BLaER1 (cell line): ENCODE data around the gene DCDC2.

Experiments
- H3K27ac ChIP-seq: shearing (Covaris generic); formaldehyde crosslinking; 2 replicates; pipeline ENCODE4 v1.8.1; 2022
- H3K27me3 ChIP-seq: shearing (Covaris generic); formaldehyde crosslinking; 2 replicates; pipeline ENCODE4 v1.8.1; 2022
- H3K36me3 ChIP-seq: shearing (Covaris generic); formaldehyde crosslinking; 2 replicates; pipeline ENCODE4 v1.8.1; 2022
- H3K4me1 ChIP-seq: shearing (Covaris generic); formaldehyde crosslinking; 2 replicates; pipeline ENCODE4 v1.8.1; 2022
- H3K4me2 ChIP-seq: shearing (Covaris generic); formaldehyde crosslinking; 2 replicates; pipeline ENCODE4 v1.8.1; 2022
- H3K4me3 ChIP-seq: shearing (Covaris generic); formaldehyde crosslinking; 2 replicates; pipeline ENCODE4 v1.8.1; 2022
- H3K9ac ChIP-seq: shearing (Covaris generic); formaldehyde crosslinking; 2 replicates; pipeline ENCODE4 v1.8.1; 2022
- H3K9me3 ChIP-seq: shearing (Covaris generic); formaldehyde crosslinking; 2 replicates; pipeline ENCODE4 v1.8.1; 2022
- H4K20me1 ChIP-seq: shearing (Covaris generic); formaldehyde crosslinking; 2 replicates; pipeline ENCODE4 v1.8.1; 2022
- Cebpa-rat ChIP-seq: shearing (Covaris generic); IDR thresholded peaks from 2 replicates; pipeline ENCODE4 v1.8.1; 2022

DCDC2 gene

GRCh38 chr6:24195836-24196597 lies 161.8 kb downstream of the DCDC2 start:
- no peaks in the 10 kb centered on the region for H3K36me3 ChIP-seq
- H3K4me1 ChIP-seq = 0 out of 2 replicates have a peak, but pooled peaks cover 5% of the 10 kb centered on the region

GRCh38 chr6:24194978-24195700 lies 162.7 kb downstream of the DCDC2 start:
- Histone ChIP-seq H3K9ac (no peak overlapping the region), H3K4me3 (no peak overlapping the region), H3K4me2 (no peak overlapping the region), H3K27ac (no peak overlapping the region), H4K20me1 (no peaks in the 10 kb centered on the region), H3K36me3 (no peaks in the 10 kb centered on the region), H3K27me3 (no peaks in the 10 kb centered on the region), H3K9me3 (0 out of 2 replicates have a peak, but pooled peaks cover 4% of the 10 kb centered on the region), H3K4me1 (0 out of 2 replicates have a peak, but pooled peaks cover 5% of the 10 kb centered on the region)
- no peak for TF ChIP-seq Cebpa-rat

More at GRCh38 chr6:24195836-24196597, 161.8 kb downstream of the DCDC2 start:
- Histone ChIP-seq H3K9me3 (0 out of 2 replicates have a peak, but pooled peaks cover 6% of the 10 kb centered on the region), H3K9ac (no peak overlapping the region), H3K27ac (no peak overlapping the region), H3K27me3 (no peaks in the 10 kb centered on the region), H3K4me2 (no peak overlapping the region), H3K4me3 (no peak overlapping the region), H4K20me1 (no peaks in the 10 kb centered on the region)
- TF ChIP-seq Cebpa-rat = no peak

- no peak overlapping the region for H3K4me2 ChIP-seq
- no peak for TF ChIP-seq Cebpa-rat
- H3K9ac ChIP-seq = no peak overlapping the region
- no peak overlapping the region for H3K4me3 ChIP-seq
- no peaks in the 10 kb centered on the region for H4K20me1 ChIP-seq
- H3K9me3 ChIP-seq = no peaks in the 10 kb centered on the region
- H3K27ac ChIP-seq = no peak overlapping the region
- 0 out of 2 replicates have a peak, but pooled peaks cover 5% of the 10 kb centered on the region for H3K4me1 ChIP-seq
- no peaks in the 10 kb centered on the region for H3K27me3 ChIP-seq
- H3K36me3 ChIP-seq = no peaks in the 10 kb centered on the region
Observed at GRCh38 chr6:24193364-24193763, 164.5 kb downstream of the DCDC2 start.

- Histone ChIP-seq H3K27ac (no peak overlapping the region), H4K20me1 (no peaks in the 10 kb centered on the region), H3K4me2 (no peak overlapping the region), H3K27me3 (no peaks in the 10 kb centered on the region), H3K9me3 (no peaks in the 10 kb centered on the region), H3K9ac (no peak overlapping the region), H3K4me3 (no peak overlapping the region), H3K36me3 (no peaks in the 10 kb centered on the region), H3K4me1 (0 out of 2 replicates have a peak, but pooled peaks cover 5% of the 10 kb centered on the region)
- TF ChIP-seq Cebpa-rat = no peak
Observed at GRCh38 chr6:24191346-24191745, 166.5 kb downstream of the DCDC2 start.

DNA sequence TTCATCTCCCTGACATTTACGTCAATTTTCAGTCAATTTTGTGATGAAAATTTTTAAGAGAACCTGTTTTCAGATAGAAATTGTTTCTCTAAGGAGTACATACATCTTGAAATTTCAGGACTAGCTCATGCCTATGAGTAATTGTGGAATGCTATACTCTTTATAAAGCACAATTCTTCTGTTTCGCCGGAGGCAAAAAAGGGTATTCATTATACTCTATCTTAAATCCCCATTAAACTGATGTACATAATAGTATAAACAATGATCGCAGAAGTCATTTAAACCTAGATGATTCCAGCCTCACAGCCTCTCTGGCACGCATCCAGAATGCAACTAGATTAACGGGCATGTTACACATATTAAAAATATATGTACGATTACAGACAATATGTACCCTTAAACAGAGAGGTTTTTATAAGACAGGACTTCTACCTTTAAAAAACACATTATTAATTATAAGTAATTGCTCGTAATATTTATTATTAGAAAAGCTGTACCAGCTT lies 169.2 kb downstream of the DCDC2 start:
- no peak for TF ChIP-seq Cebpa-rat
- Histone ChIP-seq H3K9me3 (no peaks in the 10 kb centered on the region), H3K27me3 (no peaks in the 10 kb centered on the region), H4K20me1 (no peaks in the 10 kb centered on the region), H3K4me3 (no peak overlapping the region), H3K36me3 (no peaks in the 10 kb centered on the region), H3K4me2 (no peak overlapping the region), H3K9ac (no peak overlapping the region), H3K27ac (no peak overlapping the region), H3K4me1 (0 out of 2 replicates have a peak, but pooled peaks cover 5% of the 10 kb centered on the region)

- 0 out of 2 replicates have a peak, but pooled peaks cover 5% of the 10 kb centered on the region for H3K4me1 ChIP-seq
- no peaks in the 10 kb centered on the region for H3K36me3 ChIP-seq
- H3K27me3 ChIP-seq = no peaks in the 10 kb centered on the region
- TF ChIP-seq Cebpa-rat = no peak
- H4K20me1 ChIP-seq = no peaks in the 10 kb centered on the region
- H3K9ac ChIP-seq = no peak overlapping the region
- no peak overlapping the region for H3K4me2 ChIP-seq
- H3K9me3 ChIP-seq = no peaks in the 10 kb centered on the region
- H3K4me3 ChIP-seq = no peak overlapping the region
- no peak overlapping the region for H3K27ac ChIP-seq
Observed at GRCh38 chr6:24187965-24188577, 169.8 kb downstream of the DCDC2 start.

- H3K4me3 ChIP-seq = no peak overlapping the region
- H3K9ac ChIP-seq = no peak overlapping the region
- no peaks in the 10 kb centered on the region for H4K20me1 ChIP-seq
- no peaks in the 10 kb centered on the region for H3K36me3 ChIP-seq
- no peaks in the 10 kb centered on the region for H3K9me3 ChIP-seq
- no peak for TF ChIP-seq Cebpa-rat
- no peaks in the 10 kb centered on the region for H3K27me3 ChIP-seq
- H3K27ac ChIP-seq = no peak overlapping the region
- H3K4me1 ChIP-seq = no peaks in the 10 kb centered on the region
- no peak overlapping the region for H3K4me2 ChIP-seq
Observed at GRCh38 chr6:24186349-24186748, 171.5 kb downstream of the DCDC2 start.

- TF ChIP-seq Cebpa-rat = no peak
- H3K9me3 ChIP-seq = no peaks in the 10 kb centered on the region
- no peaks in the 10 kb centered on the region for H3K36me3 ChIP-seq
- no peak overlapping the region for H3K9ac ChIP-seq
- no peaks in the 10 kb centered on the region for H3K27me3 ChIP-seq
- no peak overlapping the region for H3K4me3 ChIP-seq
- H3K27ac ChIP-seq = no peak overlapping the region
- H4K20me1 ChIP-seq = no peaks in the 10 kb centered on the region
- H3K4me1 ChIP-seq = no peaks in the 10 kb centered on the region
- no peak overlapping the region for H3K4me2 ChIP-seq
Observed at GRCh38 chr6:24183584-24183983, 174.3 kb downstream of the DCDC2 start.

DNA sequence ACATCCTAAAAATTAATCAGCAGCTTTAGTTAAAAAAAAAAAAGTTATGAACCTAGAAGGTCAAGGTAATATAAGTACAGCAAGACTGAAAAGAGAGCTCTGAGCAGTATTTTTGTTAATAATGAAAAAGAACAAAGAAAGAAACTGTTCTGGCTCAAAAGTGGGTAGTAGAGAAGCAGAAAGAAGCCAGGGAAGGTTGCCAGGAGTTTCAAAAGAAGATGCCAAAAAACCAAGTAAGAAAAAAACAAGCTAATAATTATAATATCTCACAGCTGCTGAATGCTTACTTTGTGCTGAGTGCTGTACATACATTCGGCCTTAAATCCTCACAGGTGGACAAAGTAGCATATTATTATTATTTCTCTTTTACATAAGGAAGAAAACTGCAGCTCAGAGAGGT lies 200.0 kb downstream of the DCDC2 start:
- Histone ChIP-seq H3K4me1 (no peaks in the 10 kb centered on the region), H3K9ac (no peak overlapping the region), H3K4me2 (no peak overlapping the region), H4K20me1 (no peaks in the 10 kb centered on the region), H3K36me3 (no peaks in the 10 kb centered on the region), H3K27ac (no peak overlapping the region), H3K9me3 (no peaks in the 10 kb centered on the region), H3K4me3 (no peak overlapping the region), H3K27me3 (no peaks in the 10 kb centered on the region)
- no peak for TF ChIP-seq Cebpa-rat
